SU-DHL-6 (cell line): ENCODE measurements around the gene AGAP3.

Experiments used
- H2AFZ ChIP-seq: fragments of 200-600 bp; sonication (generic); 2 replicates; pipeline ENCODE4 v1.6.1; 2014; ENCODE audit warnings: low read depth, mild to moderate bottlenecking, moderate library complexity, mixed read lengths, antibody characterized with exemption, low read length; ENCODE audit not compliant: severe bottlenecking
- H3F3A ChIP-seq: fragments of 200-600 bp; shearing (Covaris generic); 2 replicates; pipeline ENCODE4 v1.6.0; 2016; ENCODE audit warnings: antibody characterized with exemption, mild to moderate bottlenecking; ENCODE audit not compliant: insufficient read depth
- H3K27ac ChIP-seq: fragments of 200-600 bp; sonication (generic); 2 replicates; pipeline ENCODE4 v1.5.1; 2016; ENCODE audit warnings: low read depth, mild to moderate bottlenecking, low read length, moderate library complexity, mixed read lengths
- H3K27me3 ChIP-seq: fragments of 200-600 bp; sonication (generic), shearing (Covaris generic); 2 replicates; pipeline ENCODE4 v1.6.0; 2014; ENCODE audit warnings: mild to moderate bottlenecking, low read length
- H3K36me3 ChIP-seq: fragments of 200-600 bp; sonication (generic); 2 replicates; pipeline ENCODE4 v1.6.1; 2014; ENCODE audit warnings: mild to moderate bottlenecking, low read length, mixed read lengths
- H3K4me2 ChIP-seq: fragments of 300-600, 200-600 bp; shearing (Covaris generic), sonication (generic); 2 replicates; pipeline ENCODE4 v1.6.0; 2014; ENCODE audit warnings: low read length, low read depth, mild to moderate bottlenecking; ENCODE audit not compliant: poor library complexity, severe bottlenecking
- H3K4me3 ChIP-seq: fragments of 200-600 bp; sonication (generic); 2 replicates; pipeline ENCODE4 v1.5.1; 2014; ENCODE audit warnings: antibody characterized with exemption, low read length, mild to moderate bottlenecking, mixed read lengths; ENCODE audit not compliant: insufficient read depth, poor library complexity, severe bottlenecking
- H3K79me2 ChIP-seq: fragments of 200-600 bp; sonication (generic); 2 replicates; pipeline ENCODE4 v1.6.1; 2014; ENCODE audit warnings: mild to moderate bottlenecking, low read length, moderate library complexity; ENCODE audit not compliant: insufficient read depth
- H3K9ac ChIP-seq: fragments of 200-600 bp; sonication (generic); 2 replicates; pipeline ENCODE4 v1.7.0; 2014; ENCODE audit warnings: mild to moderate bottlenecking, low read length
- H3K9me2 ChIP-seq: fragments of 200-600 bp; sonication (generic); replicated peaks from 2 replicates; pipeline ENCODE4 v1.6.1; 2014; ENCODE audit warnings: low read length; ENCODE audit not compliant: insufficient read depth
- H3K9me3 ChIP-seq: fragments of 200-600 bp; sonication (generic); 2 replicates; pipeline ENCODE4 v1.6.1; 2014; ENCODE audit warnings: low read length, mixed read lengths; ENCODE audit not compliant: insufficient read depth
- H4K20me1 ChIP-seq: fragments of 200-600 bp; sonication (generic); 2 replicates; pipeline ENCODE4 v1.6.1; 2014; ENCODE audit warnings: low read depth, mild to moderate bottlenecking, antibody characterized with exemption, low read length, moderate library complexity, mixed read lengths
- EZH2phosphoT487 ChIP-seq: fragments of 200-600 bp; sonication (generic), shearing (Covaris generic); conservative IDR thresholded peaks from 2 replicates; pipeline ENCODE4 v1.6.1; 2018; ENCODE audit warnings: mild to moderate bottlenecking, antibody characterized with exemption, low read length, moderate library complexity, mixed read lengths
- TF ChIP-seq, protein P1 (sequence below): fragments of 200-600 bp; sonication (generic); IDR thresholded peaks from one replicate; pipeline ENCODE4 v1.5.1; 2017; ENCODE audit warnings: antibody characterized with exemption, mild to moderate bottlenecking, low read length, moderate library complexity; ENCODE audit not compliant: insufficient read depth, poor library complexity, severe bottlenecking

AGAP3 gene

DNA sequence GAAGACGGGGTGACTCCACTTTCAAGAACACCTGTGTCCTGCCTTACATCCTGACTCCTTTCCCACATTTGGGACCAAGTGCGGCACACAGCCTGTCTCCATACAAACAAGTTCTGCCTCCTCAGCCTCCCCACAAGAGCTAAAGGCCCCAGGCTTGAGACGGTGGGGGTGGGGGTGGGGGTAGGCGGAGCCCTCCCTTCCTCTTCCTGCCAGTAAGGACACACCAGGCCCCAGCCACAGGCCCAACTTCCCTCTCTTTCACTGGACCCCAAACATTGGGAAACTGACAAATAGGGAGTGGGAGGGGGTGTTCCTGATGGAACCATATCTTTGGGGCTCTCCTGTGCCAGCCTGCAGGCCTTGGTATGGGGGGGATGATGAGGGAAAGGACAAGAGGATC is 33.2 kb upstream of the AGAP3 start:
- Histone ChIP-seq H3K4me3 (no peak overlapping the region), H3K27me3 (no peaks in the 10 kb centered on the region), H3K4me2 (no peak overlapping the region), H3K79me2 (no peaks in the 10 kb centered on the region), H3K9me3 (no peaks in the 10 kb centered on the region), H3K9ac (no peak overlapping the region), H4K20me1 (no peaks in the 10 kb centered on the region), H3K27ac (no peak overlapping the region), H3F3A (no peaks in the 10 kb centered on the region), H3K9me2 (no peaks in the 10 kb centered on the region), H2AFZ (no peak overlapping the region), H3K36me3 (no peaks in the 10 kb centered on the region)
- TF ChIP-seq, protein P1, sequence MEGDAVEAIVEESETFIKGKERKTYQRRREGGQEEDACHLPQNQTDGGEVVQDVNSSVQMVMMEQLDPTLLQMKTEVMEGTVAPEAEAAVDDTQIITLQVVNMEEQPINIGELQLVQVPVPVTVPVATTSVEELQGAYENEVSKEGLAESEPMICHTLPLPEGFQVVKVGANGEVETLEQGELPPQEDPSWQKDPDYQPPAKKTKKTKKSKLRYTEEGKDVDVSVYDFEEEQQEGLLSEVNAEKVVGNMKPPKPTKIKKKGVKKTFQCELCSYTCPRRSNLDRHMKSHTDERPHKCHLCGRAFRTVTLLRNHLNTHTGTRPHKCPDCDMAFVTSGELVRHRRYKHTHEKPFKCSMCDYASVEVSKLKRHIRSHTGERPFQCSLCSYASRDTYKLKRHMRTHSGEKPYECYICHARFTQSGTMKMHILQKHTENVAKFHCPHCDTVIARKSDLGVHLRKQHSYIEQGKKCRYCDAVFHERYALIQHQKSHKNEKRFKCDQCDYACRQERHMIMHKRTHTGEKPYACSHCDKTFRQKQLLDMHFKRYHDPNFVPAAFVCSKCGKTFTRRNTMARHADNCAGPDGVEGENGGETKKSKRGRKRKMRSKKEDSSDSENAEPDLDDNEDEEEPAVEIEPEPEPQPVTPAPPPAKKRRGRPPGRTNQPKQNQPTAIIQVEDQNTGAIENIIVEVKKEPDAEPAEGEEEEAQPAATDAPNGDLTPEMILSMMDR, result no peak
- TF ChIP-seq EZH2phosphoT487, result no peak

DNA sequence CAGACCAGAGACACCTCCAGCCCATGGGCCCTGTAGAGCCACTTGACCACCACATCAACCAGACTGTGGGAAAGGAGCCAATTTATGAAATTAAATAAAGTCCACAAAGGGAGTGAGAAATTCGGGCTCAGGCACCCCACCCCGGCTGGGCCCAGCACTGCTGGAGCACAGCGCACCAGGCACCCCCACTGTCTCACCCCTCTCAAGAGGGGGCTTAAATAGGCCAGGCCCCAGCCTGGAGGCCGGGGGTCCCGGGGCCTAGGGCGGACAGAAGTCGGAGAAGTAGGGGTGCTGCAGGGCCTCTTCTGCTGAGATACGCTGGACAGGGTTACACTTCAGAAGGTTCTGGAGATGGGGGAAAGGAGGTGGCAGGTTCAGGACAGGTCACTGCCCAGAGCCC is 32.5 kb upstream of the AGAP3 start:
- TF ChIP-seq, protein P1, result no peak
- no peak for TF ChIP-seq EZH2phosphoT487
- H3F3A ChIP-seq, result peaks cover 3% of the 10 kb centered on the region
- no peaks in the 10 kb centered on the region for H4K20me1 ChIP-seq
- H3K27me3 ChIP-seq, result no peaks in the 10 kb centered on the region
- H3K4me2 ChIP-seq, result no peak overlapping the region
- no peaks in the 10 kb centered on the region for H3K36me3 ChIP-seq
- H3K9me2 ChIP-seq, result no peaks in the 10 kb centered on the region
- no peak overlapping the region for H2AFZ ChIP-seq
- no peaks in the 10 kb centered on the region for H3K79me2 ChIP-seq
- H3K27ac ChIP-seq, result no peak overlapping the region
- H3K9me3 ChIP-seq, result no peaks in the 10 kb centered on the region
- H3K9ac ChIP-seq, result no peak overlapping the region
- H3K4me3 ChIP-seq, result no peak overlapping the region

DNA sequence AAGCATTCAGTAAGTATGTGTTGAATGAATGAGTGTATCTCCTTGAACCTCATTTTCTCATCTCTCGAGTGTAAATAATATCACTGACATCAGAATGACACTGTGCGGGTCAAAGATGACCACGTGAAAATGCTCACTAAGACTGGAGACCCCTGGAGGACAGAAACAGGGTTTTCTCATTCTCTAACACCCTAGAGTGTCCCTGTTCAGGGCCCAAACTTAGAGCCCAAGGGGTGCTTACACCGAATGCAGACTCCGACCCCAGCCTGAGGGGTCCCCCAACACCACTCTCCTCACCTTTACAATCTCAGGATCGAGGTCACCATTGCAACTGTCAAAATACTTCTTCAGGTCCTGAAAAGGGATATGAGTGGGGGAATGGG is 30.0 kb upstream of the AGAP3 start:
- Histone ChIP-seq H3K4me3 (no peak overlapping the region), H3K79me2 (peaks cover 15% of the 10 kb centered on the region), H3K9me2 (no peaks in the 10 kb centered on the region), H2AFZ (no peak overlapping the region), H3F3A (peaks cover 8% of the 10 kb centered on the region), H3K27ac (no peak overlapping the region), H3K9ac (no peak overlapping the region), H3K36me3 (no peaks in the 10 kb centered on the region), H3K9me3 (no peaks in the 10 kb centered on the region), H3K4me2 (no peak overlapping the region), H3K27me3 (no peaks in the 10 kb centered on the region), H4K20me1 (no peaks in the 10 kb centered on the region)
- TF ChIP-seq, protein P1, result no peak
- no peak for TF ChIP-seq EZH2phosphoT487
